ENCODE measurements around the gene ITGB5. TPM values are rescaled to one million over a fixed set of nuclear protein-coding genes. Genes with fewer than 3 reads are reported as not detected.

ITGB5 gene
- total and polyA plus RNA-seq, 4 donors: 16.9 to 66.6 (median 48.0) TPM

DNA sequence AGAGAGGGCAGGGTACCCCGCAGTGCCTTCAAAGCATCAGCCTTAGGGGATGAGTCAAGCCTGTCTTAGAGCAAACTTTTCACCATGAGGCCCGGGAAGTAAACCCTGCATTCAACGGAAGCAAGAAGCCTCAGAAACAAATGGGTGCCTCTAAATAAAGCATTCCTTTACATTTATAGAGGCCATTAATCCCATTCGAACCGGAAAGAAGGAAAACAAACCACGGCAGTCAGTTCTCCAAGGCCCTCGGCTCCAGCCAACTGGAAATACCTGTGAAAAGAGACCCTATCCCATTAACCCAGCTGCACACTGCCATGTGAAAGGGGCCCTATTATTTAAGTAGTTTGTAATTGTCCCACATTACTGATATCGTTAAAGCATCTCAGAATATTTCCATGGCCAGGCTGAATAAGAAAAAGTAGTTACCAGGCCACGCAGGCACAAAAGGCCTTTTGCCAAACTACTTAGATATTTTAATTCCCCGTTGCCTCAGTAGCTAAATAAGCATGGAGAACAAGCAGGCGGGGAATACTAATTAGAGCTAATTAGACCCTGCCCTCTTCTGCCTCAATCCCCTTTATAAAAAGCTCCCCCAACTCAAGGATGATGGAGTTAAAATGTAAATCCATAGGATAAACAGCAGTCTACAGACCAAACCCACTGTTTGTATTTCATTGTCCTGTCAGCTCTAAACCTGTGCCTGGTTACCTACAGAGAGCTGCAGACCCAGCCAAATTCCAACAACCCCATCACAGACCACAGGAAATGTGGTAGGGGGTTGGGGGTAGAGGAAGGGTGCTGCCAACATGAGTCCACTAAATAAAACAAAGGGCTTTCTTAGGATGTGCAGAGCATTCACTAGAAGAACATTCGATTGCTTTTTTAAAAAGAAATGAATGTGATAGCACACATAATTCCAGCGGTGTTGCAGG is 4.1 kb downstream of the ITGB5 start:
- H3K9me3 ChIP-seq (ENCODE audit: control insufficient read depth in 4 of 4, low read length in 3 of 4): no peaks in the 10 kb centered on the region
- DNase-seq (ENCODE audit: low spot score): no peak
- no peak for TF ChIP-seq TAF1 (conservative IDR thresholded peaks at IDR 0.05)
- H3K36me3 ChIP-seq (ENCODE audit: control insufficient read depth in 4 of 4, insufficient read depth in 3 of 4, low read depth in 1 of 4, low read length in 3 of 4): no peaks in the 10 kb centered on the region
- no peak overlapping the region for H3K4me3 ChIP-seq (ENCODE audit: low read depth in 1 of 3, low read length in 3 of 3)
- H3K4me1 ChIP-seq (ENCODE audit: control insufficient read depth in 4 of 4, insufficient read depth in 4 of 4, low read length in 3 of 4): peaks cover 5 to 24% (median 19%) of the 10 kb centered on the region in 4 donors
- H3K9ac ChIP-seq (ENCODE audit: low read depth in 1 of 2, low read length in 2 of 2): no peak overlapping the region
- no peak overlapping the region for H3K27ac ChIP-seq (ENCODE audit: low read depth in 1 of 2, low read length in 2 of 2)
- H3K27me3 ChIP-seq (ENCODE audit: control insufficient read depth in 4 of 4, insufficient read depth in 4 of 4, low read length in 3 of 4): no peaks in the 10 kb centered on the region
- 89% methylated on average over 13 of the region's 13 CpGs for WGBS

DNA sequence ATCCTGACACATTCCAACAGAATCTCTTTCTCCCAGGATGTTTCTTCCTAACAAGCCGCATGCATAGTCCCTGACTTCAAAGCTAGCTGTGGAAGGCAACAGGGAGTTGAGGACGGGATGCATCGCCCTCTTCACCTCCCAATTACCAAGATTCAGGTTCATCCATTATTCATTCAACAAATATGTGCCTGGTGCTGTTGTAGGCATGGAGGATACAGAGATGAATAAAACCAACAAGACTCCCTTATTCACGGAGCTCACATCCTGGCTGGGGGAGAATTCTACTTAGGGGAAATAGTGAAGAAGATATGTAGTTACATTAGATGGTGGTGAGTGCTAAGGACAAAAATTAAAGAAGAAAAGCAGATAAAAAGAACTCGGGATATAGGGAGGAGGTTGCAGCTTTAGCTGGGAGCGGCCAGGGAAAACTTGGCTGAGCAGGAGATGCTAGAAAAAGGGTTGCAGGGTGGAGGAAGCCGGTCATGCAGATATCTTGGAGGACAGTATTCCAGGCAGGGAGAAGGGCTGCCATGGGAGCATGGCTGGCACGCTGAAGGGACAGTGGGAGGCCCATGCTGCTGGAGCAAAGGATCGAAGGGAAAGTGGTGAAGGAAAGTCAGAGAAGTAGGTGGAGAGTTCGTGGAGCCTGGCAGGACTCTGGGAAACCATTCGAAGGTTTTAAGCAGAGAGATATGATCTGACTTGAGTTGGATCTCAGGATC is 5.0 kb downstream of the ITGB5 start:
- no peaks in the 10 kb centered on the region for H3K27me3 ChIP-seq (ENCODE audit: control insufficient read depth in 4 of 4, insufficient read depth in 4 of 4, low read length in 3 of 4)
- 94% methylated on average over 11 of the region's 11 CpGs for WGBS
- DNase-seq (ENCODE audit: low spot score): no peak
- H3K36me3 ChIP-seq (ENCODE audit: control insufficient read depth in 4 of 4, insufficient read depth in 3 of 4, low read depth in 1 of 4, low read length in 3 of 4): no peaks in the 10 kb centered on the region
- peaks cover 6 to 26% (median 23%) of the 10 kb centered on the region in 4 donors for H3K4me1 ChIP-seq (ENCODE audit: control insufficient read depth in 4 of 4, insufficient read depth in 4 of 4, low read length in 3 of 4)
- no peak overlapping the region for H3K4me3 ChIP-seq (ENCODE audit: low read depth in 1 of 3, low read length in 3 of 3)
- no peaks in the 10 kb centered on the region for H3K9me3 ChIP-seq (ENCODE audit: control insufficient read depth in 4 of 4, low read length in 3 of 4)
- no peak overlapping the region for H3K9ac ChIP-seq (ENCODE audit: low read depth in 1 of 2, low read length in 2 of 2)
- H3K27ac ChIP-seq (ENCODE audit: low read depth in 1 of 2, low read length in 2 of 2): no peak overlapping the region
- TF ChIP-seq EGR1 (IDR thresholded peaks at IDR 0.05; ENCODE audit: low read depth in 2 of 2) (no peak), HNF4G (IDR thresholded peaks at IDR 0.05) (no peak), RAD21 (IDR thresholded peaks at IDR 0.05) (no peak), FOXA1 (IDR thresholded peaks at IDR 0.05) (no peak), RXRA (IDR thresholded peaks at IDR 0.05) (no peak), SP1 (IDR thresholded peaks at IDR 0.05) (no peak), TAF1 (conservative IDR thresholded peaks at IDR 0.05) (no peak)
- TF ChIP-seq, protein P1, sequence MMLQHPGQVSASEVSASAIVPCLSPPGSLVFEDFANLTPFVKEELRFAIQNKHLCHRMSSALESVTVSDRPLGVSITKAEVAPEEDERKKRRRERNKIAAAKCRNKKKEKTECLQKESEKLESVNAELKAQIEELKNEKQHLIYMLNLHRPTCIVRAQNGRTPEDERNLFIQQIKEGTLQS (IDR thresholded peaks at IDR 0.05): no peak

DNA sequence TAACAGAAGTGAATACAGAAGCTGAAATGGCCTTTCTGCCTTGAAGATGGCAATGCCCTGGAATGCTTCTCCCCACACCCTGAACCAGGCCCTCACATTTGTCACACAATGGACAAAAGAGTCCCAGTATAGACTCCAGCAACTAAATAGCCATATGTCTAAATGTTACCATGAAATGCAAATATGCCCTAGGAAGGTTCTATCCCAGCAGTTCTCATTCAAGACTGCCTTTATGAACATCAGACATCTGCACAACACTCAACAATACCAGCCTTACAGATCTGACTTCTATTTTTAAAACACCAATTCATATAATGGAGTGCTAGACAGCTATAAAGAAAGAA is 7.9 kb downstream of the ITGB5 start:
- DNase-seq (ENCODE audit: low spot score): no peak
- Histone ChIP-seq H3K27me3 (ENCODE audit: control insufficient read depth in 4 of 4, insufficient read depth in 4 of 4, low read length in 3 of 4) (no peaks in the 10 kb centered on the region), H3K9ac (ENCODE audit: low read depth in 1 of 2, low read length in 2 of 2) (peak overlapping the region in 1 of 2 donors; percentile 29), H3K9me3 (ENCODE audit: control insufficient read depth in 4 of 4, low read length in 3 of 4) (no peaks in the 10 kb centered on the region), H3K4me1 (ENCODE audit: control insufficient read depth in 4 of 4, insufficient read depth in 4 of 4, low read length in 3 of 4) (peaks cover 6 to 21% (median 15%) of the 10 kb centered on the region in 4 donors), H3K27ac (ENCODE audit: low read depth in 1 of 2, low read length in 2 of 2) (peak overlapping the region; percentile 64 to 95), H3K36me3 (ENCODE audit: control insufficient read depth in 4 of 4, insufficient read depth in 3 of 4, low read depth in 1 of 4, low read length in 3 of 4) (no peaks in the 10 kb centered on the region), H3K4me3 (ENCODE audit: low read depth in 1 of 3, low read length in 3 of 3) (no peak overlapping the region)
- TF ChIP-seq, protein P2, sequence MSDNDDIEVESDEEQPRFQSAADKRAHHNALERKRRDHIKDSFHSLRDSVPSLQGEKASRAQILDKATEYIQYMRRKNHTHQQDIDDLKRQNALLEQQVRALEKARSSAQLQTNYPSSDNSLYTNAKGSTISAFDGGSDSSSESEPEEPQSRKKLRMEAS (IDR thresholded peaks at IDR 0.05): no peak
- TF ChIP-seq GABPA (IDR thresholded peaks at IDR 0.05 in 1 of 2, conservative IDR thresholded peaks at IDR 0.05 in 1 of 2): no peak
- TF ChIP-seq, protein P1 (IDR thresholded peaks at IDR 0.05): no peak
- no peak for TF ChIP-seq TAF1 (conservative IDR thresholded peaks at IDR 0.05)
- TF ChIP-seq FOXA1 (IDR thresholded peaks at IDR 0.05): no peak
- no peak for TF ChIP-seq SP1 (IDR thresholded peaks at IDR 0.05)
- TF ChIP-seq, protein P3, sequence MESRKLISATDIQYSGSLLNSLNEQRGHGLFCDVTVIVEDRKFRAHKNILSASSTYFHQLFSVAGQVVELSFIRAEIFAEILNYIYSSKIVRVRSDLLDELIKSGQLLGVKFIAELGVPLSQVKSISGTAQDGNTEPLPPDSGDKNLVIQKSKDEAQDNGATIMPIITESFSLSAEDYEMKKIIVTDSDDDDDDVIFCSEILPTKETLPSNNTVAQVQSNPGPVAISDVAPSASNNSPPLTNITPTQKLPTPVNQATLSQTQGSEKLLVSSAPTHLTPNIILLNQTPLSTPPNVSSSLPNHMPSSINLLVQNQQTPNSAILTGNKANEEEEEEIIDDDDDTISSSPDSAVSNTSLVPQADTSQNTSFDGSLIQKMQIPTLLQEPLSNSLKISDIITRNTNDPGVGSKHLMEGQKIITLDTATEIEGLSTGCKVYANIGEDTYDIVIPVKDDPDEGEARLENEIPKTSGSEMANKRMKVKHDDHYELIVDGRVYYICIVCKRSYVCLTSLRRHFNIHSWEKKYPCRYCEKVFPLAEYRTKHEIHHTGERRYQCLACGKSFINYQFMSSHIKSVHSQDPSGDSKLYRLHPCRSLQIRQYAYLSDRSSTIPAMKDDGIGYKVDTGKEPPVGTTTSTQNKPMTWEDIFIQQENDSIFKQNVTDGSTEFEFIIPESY (IDR thresholded peaks at IDR 0.05): no peak
- no peak for TF ChIP-seq RAD21 (IDR thresholded peaks at IDR 0.05)
- TF ChIP-seq, protein P4, sequence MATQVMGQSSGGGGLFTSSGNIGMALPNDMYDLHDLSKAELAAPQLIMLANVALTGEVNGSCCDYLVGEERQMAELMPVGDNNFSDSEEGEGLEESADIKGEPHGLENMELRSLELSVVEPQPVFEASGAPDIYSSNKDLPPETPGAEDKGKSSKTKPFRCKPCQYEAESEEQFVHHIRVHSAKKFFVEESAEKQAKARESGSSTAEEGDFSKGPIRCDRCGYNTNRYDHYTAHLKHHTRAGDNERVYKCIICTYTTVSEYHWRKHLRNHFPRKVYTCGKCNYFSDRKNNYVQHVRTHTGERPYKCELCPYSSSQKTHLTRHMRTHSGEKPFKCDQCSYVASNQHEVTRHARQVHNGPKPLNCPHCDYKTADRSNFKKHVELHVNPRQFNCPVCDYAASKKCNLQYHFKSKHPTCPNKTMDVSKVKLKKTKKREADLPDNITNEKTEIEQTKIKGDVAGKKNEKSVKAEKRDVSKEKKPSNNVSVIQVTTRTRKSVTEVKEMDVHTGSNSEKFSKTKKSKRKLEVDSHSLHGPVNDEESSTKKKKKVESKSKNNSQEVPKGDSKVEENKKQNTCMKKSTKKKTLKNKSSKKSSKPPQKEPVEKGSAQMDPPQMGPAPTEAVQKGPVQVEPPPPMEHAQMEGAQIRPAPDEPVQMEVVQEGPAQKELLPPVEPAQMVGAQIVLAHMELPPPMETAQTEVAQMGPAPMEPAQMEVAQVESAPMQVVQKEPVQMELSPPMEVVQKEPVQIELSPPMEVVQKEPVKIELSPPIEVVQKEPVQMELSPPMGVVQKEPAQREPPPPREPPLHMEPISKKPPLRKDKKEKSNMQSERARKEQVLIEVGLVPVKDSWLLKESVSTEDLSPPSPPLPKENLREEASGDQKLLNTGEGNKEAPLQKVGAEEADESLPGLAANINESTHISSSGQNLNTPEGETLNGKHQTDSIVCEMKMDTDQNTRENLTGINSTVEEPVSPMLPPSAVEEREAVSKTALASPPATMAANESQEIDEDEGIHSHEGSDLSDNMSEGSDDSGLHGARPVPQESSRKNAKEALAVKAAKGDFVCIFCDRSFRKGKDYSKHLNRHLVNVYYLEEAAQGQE (IDR thresholded peaks at IDR 0.05): no peak
- no peak for TF ChIP-seq RXRA (IDR thresholded peaks at IDR 0.05)
- no peak for TF ChIP-seq YY1 (IDR thresholded peaks at IDR 0.05)
- TF ChIP-seq FOXA2 (IDR thresholded peaks at IDR 0.05): no peak
- no peak for TF ChIP-seq HNF4A (conservative IDR thresholded peaks at IDR 0.05)

All from liver (tissue), 9 donors.